ACHN (cell line): ENCODE measurements around the gene ADARB2.

Experiments used
- DNase-seq: peaks from one replicate; pipeline ENCODE4 v3.0.0-alpha.2; 2015
- in situ Hi-C: cut with HindIII; loops from 2 replicates; pipeline ENCODE4 v1.10.0; 2017; ENCODE audit warnings: low sequenced_read_pairs, low pct_ligation_motif_present, low pct_unique_long_range_greater_than_20kb

Gene ADARB2

GRCh38 chr10:1395025-1395480 lies 342.3 kb downstream of the ADARB2 start:
- in situ Hi-C loops: no loop called here
- no peak for DNase-seq

- DNase-seq: no peak
- in situ Hi-C loops: no loop called here
Observed at GRCh38 chr10:1394155-1394912, 343.0 kb downstream of the ADARB2 start.

GRCh38 chr10:1393481-1393880 lies 343.8 kb downstream of the ADARB2 start:
- in situ Hi-C loops: no loop called here

DNA sequence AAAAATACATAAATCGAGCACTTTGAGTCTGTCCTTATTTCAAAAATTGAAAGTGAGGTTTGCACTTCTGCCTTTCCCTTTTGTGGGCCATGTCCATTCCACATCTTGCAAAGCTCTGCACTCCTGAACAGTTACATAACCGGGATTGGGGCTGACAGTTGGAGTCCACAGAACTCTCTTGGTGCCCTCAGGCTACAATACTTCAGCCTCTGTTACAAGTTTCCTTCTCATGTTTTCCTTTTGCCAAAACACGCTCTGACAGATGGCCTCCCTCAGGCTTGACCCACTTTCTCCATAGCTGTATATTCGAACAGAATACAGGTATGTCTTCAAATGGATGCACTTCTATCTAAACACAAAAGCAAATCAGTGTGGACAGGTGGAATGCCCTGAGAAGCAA lies 345.2 kb downstream of the ADARB2 start:
- in situ Hi-C loops: no loop called here
- no peak for DNase-seq

More at GRCh38 chr10:1393481-1393880, 343.8 kb downstream of the ADARB2 start:
- DNase-seq: no peak

GRCh38 chr10:1390200-1390599 lies 347.1 kb downstream of the ADARB2 start:
- in situ Hi-C loops: no loop called here
- no peak for DNase-seq

DNA sequence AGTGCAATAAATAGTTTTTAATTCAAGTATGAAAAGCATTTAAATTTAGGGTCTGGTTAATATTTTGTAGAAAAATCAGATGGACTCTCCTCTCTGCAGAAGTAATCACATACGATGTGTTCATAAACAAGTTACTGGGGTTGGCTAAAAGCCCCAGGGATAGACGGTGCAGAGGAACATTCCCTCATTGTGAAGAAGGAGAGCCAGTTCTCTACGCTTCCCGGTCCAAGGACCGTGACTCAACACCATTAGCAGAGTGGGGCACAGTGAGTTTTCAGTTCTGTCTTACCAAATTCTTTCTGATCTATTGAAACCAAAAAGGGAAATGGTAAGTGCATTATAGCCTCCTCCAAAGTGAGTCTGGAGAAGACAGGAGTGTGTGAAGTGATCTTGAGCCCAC lies 353.3 kb downstream of the ADARB2 start:
- in situ Hi-C loops: no loop called here
- DNase-seq: no peak

- in situ Hi-C loops: no loop called here
- DNase-seq: no peak
Observed at GRCh38 chr10:1382711-1383110, 354.6 kb downstream of the ADARB2 start.

- no peak for DNase-seq
- in situ Hi-C loops: no loop called here
Observed at GRCh38 chr10:1381339-1381738, 356.0 kb downstream of the ADARB2 start.

- in situ Hi-C loops: no loop called here
Observed at GRCh38 chr10:1380088-1380671, 357.1 kb downstream of the ADARB2 start.

DNA sequence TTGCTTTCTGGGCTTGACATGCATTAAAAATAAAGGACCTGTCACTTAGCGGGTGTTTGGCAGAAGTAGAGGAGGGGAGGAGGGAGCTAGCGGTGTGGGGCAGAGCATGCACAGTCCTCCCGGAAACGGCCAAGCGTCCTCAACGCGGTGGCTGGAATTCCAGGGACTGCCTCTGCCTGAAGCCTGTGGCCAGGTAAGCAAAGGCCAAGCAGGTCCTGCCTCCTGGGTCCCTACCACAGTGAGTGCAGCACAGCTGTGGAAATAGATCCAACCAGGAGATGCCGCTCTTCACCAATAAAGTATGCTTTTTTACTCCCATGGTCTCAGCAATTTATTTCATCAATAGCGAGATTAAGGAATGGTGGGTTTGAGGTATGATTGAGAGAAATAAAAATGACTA lies 357.7 kb downstream of the ADARB2 start:
- no peak for DNase-seq
- in situ Hi-C loops: no loop called here

More at GRCh38 chr10:1380088-1380671, 357.1 kb downstream of the ADARB2 start:
- no peak for DNase-seq

DNA sequence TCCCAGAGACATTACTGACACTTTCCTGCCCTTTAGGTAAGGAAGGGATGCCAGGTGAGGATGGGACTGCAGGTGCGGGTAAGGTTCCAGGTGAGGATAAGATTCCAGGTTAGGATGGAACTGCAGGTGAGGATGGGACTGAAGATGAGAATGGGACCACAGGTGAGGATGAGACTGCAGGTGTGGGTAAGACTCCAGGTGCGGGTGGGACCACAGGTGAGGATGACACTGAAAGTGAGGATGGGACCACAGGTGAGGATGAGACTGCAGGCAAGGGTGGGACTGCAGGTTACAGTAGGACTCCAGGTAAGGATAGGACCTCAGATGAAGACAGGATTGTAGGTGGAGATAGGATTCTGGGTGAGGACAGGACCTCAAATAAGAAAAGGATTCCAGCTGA lies 358.9 kb downstream of the ADARB2 start:
- in situ Hi-C loops: no loop called here
- no peak for DNase-seq

GRCh38 chr10:1377740-1378397 lies 359.5 kb downstream of the ADARB2 start:
- no peak for DNase-seq
- in situ Hi-C loops: no loop called here

GRCh38 chr10:1377231-1377630 lies 360.1 kb downstream of the ADARB2 start:
- no peak for DNase-seq
- in situ Hi-C loops: no loop called here

- no peak for DNase-seq
- in situ Hi-C loops: no loop called here
Observed at GRCh38 chr10:1376384-1376945, 360.9 kb downstream of the ADARB2 start.

GRCh38 chr10:1375346-1376170 lies 361.8 kb downstream of the ADARB2 start:
- in situ Hi-C loops: no loop called here
- DNase-seq: no peak

DNA sequence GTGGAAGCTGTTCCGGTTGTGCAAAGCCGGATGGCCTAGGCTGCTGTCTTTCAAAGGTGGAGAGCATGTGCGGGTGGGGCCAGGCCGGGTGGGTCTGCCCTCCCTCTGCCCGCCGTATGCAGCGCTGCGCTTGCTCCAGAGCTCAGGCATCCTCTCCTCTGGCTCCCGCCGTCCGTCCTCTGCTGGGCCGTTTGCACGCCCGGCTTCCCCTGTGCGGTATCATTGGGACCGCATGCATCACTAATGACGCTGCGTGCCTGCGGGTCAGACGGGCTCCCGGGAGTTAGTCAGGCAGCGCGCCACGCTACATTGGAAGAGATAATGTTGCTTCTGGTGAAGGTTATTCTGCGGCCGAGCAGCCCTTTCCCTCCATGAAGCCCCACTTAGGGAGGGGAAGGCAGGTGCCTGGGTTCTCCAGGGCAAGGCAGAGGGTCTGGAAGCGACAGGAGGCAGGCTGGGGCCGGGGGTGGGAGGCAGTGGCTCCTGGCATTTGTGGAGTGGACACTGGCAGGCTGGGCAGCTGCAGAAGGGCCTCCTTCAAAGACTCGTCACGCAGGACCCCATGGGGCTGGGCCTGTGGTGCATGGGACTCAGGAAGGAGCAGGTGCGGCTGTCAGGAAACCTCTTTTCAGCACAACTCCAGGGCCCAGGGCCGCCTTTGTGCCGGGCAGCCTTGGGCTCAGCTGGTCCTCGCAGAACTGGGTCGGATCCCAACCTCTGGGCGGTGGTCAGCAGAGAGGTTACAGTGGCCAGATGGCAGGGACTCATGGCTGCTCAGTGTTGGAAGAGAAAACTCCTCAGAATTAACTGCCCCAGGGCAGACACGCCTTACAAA lies 362.6 kb downstream of the ADARB2 start:
- DNase-seq: no peak

DNA sequence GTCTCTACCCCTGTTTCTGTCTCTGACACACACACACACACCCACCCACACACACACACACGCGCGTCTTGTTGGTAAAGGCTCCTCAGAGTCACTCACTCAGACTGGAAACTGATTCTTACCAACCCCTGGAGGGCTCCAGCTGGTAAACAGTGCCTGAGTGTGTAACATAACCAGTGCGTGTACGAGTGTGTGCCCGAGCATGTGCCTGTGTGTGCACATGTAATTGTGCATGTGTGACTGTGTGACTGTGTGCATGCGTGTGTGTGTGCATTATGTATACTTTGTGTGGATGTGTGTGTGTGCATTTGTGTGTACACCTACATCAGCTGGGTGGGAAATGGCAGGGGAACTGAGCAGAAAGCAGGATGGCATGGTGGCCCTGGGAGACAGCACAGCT lies 364.0 kb downstream of the ADARB2 start:
- no peak for DNase-seq
- in situ Hi-C loops: no loop called here

More for the DNA sequence above, 362.6 kb downstream of the ADARB2 start:
- in situ Hi-C loops: no loop called here

DNA sequence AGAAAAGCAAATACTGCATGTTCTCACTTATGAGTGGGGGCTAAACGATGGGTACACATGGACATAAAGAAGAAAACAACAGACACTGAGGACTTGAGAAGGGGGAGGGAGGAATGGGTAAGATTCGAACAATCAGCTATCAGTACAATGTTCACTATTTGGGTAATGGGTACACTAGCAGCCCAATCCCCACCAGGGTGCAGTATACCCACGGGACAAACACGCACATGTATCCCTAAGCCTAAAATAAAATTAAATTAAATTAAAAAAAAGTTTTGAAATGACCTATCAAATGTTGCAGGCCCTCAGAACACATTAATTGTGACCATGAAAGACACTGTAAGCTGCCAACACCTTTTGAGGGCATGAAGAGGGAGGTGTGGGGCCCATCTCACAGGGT lies 365.1 kb downstream of the ADARB2 start:
- in situ Hi-C loops: no loop called here
- DNase-seq: no peak
